Astrocyte (in vitro differentiated cells and primary cell): ENCODE results near the gene RAB21.

ENCODE experiments used
- EZH2 ChIP-seq: IDR thresholded peaks from 2 replicates; pipeline ENCODE4 v1.6.1; 2012; ENCODE audit warnings: mild to moderate bottlenecking, low read length, inconsistent platforms; ENCODE audit not compliant: insufficient read depth
- TF ChIP-seq, protein P1 (sequence below): IDR thresholded peaks from 2 replicates; pipeline ENCODE4 v1.5.1; 2011; ENCODE audit warnings: low read depth, mild to moderate bottlenecking, inconsistent platforms, low read length, moderate library complexity; ENCODE audit not compliant: insufficient read depth

DNA sequence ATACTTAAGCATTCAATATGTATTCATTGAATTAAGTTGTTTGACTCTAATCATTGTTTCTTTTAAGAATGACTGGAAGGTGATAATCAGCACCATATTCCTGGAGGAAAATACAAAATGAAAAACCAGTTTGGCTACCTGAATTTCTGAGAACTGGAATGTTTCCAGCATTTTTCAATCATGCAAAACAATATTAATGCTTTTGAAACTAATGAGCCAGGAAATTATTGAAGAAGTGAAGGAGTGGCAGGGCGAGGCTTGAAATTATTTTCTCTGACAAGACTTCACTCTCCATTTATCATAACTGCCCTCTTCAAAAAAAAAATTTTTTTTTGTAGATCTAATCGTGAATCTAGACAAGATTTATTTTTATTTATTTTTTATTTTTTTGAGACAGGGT lies 49.7 kb upstream of the RAB21 start:
- TF ChIP-seq, protein P1, sequence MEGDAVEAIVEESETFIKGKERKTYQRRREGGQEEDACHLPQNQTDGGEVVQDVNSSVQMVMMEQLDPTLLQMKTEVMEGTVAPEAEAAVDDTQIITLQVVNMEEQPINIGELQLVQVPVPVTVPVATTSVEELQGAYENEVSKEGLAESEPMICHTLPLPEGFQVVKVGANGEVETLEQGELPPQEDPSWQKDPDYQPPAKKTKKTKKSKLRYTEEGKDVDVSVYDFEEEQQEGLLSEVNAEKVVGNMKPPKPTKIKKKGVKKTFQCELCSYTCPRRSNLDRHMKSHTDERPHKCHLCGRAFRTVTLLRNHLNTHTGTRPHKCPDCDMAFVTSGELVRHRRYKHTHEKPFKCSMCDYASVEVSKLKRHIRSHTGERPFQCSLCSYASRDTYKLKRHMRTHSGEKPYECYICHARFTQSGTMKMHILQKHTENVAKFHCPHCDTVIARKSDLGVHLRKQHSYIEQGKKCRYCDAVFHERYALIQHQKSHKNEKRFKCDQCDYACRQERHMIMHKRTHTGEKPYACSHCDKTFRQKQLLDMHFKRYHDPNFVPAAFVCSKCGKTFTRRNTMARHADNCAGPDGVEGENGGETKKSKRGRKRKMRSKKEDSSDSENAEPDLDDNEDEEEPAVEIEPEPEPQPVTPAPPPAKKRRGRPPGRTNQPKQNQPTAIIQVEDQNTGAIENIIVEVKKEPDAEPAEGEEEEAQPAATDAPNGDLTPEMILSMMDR: no peak
- no peak for TF ChIP-seq EZH2
